ENCODE results near the gene TMEM222.
A peak's percentile ranks its signal among the peaks of the same experiment; 100 is the strongest.

The TMEM222 gene

DNA sequence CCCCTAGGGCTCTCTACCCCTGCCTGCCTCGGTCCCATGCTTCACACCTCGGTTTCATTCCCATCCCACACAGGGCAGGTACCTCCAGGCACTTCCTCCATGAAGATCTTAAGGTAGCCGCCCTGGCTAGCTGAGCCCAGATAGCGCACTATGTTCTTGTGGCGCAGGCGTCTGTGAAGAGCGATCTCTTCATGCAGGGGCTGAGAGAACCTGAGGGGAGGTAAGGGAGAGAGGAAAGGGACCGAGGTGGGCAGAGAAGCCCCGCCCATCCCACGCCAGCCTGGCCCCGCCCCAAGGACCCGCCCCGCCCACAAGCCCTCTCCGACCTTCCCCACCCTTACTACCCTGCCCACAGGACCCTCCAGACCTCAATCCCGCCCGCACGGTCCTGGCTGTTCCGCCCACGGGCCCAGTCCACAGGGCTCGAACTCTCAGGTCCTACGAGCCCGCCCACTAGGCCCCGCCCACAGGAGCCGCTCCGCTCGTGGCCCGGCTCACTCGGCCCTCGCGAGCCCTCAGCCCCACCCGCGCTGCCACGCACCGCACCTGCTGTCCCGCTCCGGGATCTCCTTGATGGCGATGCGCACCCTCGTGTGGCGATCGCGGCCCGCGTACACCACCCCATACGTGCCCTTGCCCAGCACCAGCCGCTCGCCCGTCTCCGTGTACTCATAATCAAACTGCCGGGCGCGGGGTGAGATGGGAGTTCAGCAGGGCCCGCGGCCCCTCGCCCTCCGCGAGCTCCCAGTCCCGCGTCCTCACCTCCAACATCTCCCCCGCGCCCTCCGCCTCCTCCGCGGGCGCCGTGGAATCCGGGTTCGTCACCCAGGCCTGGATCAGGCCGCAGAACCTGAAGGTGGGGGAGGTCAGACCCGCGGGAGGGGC is 38.4 kb downstream of the TMEM222 start:
- no peak for DNase-seq

DNA sequence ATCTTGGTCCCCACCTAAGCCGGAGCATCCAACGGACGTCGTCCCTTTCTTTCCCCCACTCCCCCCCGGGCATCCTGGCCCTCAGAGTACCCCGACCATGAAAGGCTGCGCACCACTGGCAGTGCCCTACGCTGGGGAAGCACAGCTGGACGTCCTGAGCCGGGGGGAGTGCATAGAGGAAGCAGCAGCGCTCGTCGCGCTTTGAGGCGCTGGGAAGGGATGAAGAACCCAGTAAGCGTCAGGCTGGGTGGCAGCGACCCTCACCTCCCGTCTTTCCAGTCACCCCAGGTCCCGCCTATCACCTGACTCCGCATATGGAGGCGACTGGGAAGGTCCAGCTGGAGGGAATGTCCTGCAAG is 39.1 kb downstream of the TMEM222 start:
- no peak for DNase-seq

DNA sequence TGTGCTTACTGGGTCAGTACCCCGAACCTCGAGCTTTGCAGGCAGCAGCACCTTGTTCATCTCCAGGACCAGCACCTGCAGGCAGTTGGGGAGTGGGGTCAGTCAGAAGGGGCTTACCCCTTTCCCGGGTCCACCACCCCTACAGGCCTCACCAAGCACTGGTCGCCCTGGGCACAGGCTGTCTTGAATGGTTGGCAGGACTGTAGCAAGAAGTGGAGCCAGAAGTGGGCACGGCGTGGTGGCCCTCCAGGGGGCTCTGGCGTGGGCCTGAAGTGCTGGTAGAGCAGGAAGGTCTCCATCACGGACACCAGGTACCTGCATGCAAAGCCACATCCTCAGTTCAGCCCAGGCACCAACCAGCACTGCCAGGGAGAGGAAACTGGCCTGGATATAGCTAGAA is 39.6 kb downstream of the TMEM222 start:
- DNase-seq, result no peak

DNA sequence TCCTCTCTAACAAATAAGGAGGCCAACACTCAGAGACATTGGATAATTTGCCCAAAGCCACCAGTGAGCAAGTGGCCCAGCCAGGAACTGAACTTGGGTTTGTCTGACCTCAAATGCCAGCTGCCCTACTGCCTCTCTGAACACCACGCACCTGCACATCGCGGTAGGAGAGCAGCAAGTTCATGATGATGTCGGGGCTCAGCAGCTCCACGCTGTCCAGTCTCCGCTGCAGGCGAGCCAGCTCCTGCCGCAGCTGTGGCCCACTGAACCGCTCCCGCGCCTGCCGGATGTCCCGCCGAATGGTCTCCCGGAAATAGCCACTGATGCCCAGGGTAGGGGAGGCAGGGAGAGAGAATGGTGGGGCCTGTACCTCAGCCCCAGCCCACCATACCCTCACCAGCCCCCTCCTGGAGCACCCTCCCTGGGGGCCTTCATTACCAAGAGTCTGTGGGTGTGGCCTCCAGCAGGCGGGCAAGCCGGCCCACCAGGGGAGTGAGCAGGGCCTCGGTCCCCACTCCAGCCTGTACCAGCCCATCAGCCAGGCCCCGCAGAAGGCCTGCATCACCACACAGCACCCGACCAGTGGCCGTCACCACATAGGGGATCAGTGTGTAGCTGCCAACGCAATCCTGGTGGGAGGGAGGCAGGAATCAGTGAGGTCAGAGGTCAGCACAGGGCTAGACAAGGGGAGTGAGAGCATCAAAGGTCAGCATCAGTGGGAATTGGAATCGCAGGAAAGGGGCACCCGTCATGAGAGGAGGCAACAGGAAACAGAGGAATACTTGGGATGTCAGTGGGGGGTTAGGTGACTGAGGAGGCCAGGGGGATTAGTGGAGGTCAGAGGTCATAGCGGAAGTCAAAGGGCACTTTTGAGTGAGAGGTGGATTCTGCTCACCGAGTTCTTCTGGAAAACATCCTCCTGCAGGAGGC is 42.1 kb downstream of the TMEM222 start:
- no peak for DNase-seq

DNA sequence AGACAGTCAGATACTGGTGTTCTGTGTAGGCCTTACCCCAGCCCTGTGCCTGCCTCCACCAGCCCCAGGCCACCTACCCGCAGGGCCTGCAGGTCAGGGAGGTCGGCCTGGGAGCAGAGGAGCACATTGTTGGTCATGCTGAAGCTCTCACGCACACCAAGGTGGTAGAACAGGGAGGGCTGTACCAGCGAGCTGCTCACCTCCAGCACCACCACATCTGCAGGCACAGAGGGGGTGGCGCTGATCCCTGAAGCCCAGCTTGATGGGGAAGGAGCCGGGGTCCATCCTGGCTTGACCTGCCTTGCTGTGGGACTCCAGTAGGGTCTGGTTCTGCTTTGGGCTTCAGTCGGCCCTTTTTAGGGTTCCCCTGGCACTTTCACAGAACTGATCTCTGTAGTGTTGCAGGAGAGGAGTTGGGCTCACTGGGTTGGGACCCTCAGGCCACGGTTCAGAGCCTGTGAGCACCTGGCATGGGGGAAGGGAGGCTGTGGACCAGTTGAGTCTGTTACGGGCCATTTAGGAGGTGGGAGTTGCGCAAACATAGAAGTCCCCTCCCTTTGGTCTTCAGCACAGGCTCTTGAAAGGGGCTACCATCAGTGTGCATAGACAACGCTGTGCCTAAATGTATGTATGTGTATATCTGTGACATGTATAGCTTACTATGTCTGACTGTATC is 42.9 kb downstream of the TMEM222 start:
- DNase-seq, result no peak

DNA sequence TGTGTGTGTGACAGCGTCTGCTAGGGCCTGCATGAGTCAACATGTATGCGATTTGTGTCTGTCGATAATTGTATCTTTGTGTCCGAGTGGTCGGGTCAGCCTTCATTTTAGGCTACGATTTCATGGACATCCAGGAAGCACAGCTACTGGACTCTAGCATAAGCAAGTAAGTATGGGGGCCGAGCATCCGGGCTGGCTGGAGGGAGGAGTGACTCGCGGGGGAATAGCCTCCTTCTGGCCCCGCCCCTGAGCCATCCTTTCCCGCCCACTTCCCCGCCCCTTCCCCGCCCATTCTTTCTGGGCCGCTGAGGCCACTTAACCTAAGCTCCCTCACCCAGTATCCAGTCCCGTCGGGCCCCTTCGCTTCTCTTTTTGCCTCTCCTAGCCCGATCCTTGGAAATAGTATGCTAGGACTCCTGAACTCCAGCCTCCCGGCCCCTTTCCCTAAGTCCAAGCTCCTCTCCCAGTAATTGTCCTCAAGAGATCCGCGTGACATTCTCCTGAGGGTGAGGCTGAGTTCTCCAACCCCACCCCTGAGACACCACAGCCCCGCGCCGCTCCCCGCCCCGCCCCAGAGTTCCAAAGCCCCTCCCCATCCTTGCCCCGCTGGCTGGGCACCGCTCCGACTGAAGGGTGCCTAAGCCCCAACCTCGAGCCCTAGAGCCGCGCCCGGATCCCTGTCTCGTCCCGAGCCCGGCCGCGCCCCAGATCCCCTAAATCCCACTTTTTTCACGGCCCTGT is 43.6 kb downstream of the TMEM222 start:
- DNase-seq, result peak; percentile 66 to 69

DNA sequence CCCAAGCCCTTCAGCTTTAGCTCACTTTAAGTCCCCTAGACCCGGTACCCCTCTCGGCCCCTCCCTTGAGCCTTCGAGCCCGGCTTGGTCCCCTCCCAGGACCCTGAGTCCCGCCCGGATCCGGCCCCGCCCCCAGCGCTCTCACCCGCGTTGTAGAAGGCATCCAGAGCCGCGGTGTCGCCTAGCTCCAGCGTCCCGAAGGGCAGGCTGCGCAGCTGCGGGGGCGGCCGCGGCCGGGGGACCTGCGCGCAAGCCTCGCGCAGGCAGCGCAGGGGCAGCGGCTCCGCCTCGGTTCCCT is 44.1 kb downstream of the TMEM222 start:
- peak; percentile 60 to 65 for DNase-seq

DNA sequence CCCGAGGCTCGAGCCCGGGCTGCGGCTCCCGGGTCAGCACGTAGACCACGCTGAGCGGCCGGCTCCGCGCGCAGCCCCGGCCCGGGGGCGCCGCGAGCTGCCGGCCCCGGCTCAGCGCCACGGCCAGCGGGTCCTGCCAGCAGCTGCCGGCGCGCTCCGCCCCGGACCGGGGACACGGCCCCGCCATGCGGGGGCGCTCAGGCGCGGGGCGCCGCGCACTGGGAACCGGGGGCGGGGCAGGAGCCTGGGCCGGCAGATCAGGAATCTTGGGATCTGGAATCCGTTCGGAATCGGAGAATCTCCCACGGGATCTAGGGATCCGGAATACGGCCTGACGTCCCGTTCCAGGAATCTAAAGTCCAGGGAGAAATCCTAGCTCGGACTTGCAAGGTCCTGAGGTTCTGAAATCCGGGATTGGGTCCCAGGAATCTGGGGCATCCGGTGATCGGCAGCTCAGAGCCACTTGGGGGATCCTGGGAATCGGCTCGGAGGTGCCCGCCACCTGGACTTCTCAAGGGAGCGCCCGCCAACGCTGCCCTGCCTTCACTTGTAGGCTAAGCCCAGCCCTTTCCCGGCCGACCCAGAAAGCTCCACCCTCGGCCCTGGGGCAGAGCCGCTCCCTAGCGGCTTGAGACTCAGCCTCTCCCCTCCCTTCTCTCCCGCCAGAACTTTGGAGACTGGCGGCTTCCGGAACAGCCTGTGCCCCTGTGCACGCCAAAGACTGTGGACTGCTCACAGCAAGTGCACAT is 44.6 kb downstream of the TMEM222 start, which contains the start of gene MAP3K6:
Gene MAP3K6 (minus strand): TSS at position 551 of the 749 bp plus-strand sequence. CDS start 364 bp downstream, at position 187.
- peak; percentile 53 to 68 for DNase-seq

DNA sequence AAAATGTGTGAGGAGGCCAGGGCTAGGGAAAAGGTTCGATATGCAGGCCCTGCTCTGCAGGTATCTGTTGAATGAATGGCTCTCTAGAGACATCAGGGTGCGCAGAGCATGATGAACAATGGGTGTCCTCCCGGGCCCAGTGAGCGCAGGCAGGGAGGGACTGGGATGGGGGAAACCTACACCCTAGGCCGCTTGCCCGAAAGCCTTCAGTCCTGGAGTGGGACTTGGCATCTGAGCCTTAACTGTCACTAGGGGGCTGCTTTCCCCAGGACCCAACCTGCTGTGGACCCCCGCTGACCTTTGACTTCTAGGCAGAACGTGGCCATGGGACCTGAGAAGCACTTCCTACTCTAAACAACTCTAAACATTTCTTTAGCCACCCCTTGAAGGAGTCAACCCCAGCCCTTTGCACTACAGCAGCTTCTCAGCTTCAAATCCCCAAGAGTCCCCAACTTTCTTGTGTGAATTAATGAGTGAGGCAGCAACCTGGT is 45.2 kb downstream of the TMEM222 start:
- DNase-seq, result no peak

DNA sequence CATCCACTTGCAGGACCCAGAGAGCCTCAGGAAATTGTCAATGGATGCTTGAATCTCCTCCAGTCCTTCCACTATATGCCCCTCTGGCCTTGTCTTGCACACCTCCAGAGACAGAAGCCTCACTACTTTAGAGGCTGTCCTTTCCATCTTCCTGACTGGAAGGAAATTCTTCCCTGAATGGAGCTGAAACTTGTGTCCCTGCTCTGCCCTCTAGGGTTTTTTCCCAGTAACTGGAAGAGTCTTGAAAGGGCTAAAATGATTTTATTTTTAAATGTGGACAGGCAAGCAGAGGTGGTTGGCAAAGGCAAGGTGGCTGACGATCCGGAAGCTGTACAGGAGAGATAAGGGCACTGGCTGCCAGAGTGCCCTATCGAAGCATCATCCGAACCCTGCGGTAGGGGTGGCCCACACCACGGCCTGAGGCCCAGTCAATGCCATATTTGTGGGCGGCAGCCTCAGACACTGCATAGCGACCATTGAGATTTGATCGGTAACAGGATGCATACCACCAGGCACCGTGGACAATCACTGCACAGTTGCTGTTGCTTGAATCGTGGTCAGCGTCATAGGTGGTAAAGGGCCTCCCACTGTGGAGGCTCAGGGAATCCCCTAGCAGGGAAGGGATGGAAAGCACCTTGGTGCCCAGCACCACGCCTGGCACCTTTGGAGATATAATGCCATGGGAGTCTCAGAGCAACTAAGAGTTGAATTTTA is 47.1 kb downstream of the TMEM222 start:
- no peak for DNase-seq

DNA sequence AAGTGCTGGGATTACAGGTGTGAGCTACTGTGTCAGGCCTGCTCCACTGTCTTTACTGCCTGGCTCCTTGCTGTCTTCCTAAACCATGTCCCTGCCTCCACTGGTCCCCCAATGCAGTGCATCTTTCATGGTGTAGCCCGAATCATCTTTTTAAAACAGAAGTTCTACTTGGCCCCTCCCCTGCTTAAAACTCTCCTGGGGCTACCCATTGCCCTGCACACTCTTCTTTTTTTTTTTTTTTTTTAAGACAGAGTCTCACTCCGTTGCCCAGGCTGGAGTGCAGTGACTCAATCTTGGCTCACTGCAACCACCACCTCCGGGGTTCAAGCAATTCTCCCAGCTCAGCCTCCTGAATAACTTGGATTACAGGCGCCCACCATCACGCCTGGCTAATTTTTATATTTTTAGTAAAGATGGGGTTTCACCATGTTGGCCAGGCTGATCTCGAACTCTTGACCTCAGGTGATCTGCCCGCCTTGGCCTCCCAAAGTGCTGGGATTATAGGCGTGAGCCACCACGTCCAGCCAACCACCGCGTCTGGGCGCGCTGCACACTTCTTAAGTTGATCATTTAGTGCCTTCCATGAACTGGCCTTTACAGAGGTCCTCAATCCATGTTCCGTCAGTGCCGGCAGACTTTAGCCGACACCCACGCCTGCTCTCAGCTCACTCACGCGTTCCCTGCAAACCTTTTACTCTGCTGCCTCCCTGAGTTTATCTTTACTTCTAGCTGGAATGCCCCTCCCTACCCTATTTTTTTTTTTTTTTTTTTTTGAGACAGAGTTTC is 50.3 kb downstream of the TMEM222 start:
- no peak for DNase-seq

DNA sequence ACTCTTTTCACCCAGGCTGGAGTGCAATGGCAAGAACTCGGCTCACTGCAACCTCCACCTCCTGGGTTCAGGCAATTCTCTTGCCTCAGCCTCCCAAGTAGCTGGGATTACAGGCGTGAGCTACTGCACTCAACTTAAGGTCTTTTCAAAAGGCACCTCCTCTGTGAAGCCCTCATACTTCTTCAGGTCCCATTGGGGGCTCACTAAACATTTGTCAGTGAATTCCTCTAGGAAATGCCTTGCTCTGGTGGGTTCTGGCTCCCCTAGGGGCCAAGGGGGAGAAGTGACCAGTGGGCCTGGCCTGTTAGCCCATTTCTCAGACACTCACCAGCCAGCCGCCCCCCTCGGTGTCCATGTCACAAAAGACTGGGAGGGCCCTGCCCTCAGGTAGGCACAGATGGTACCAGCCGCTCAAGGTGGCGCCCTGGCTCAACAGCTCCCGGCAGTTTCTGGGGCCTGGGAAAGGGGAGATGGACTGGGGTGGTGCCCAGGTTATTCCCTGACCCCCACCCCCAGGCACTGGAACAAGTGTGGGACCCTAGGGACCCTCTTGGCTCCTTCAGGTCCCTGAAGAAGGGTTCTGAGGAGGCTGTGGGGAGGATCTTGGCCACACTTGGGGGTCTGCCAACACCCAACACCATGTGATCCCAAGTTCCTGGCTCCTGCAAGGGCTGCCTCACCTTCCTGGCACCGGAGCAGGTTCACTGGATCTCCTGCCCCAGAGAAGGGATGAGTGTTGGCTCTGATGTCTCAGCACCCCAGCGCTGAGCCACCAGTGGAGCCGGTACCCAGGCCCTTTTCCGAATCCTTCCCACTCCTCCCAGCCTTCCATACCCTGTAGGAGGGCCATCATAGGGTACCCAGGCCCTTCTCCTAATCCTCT is 51.1 kb downstream of the TMEM222 start:
- DNase-seq, result no peak

DNA sequence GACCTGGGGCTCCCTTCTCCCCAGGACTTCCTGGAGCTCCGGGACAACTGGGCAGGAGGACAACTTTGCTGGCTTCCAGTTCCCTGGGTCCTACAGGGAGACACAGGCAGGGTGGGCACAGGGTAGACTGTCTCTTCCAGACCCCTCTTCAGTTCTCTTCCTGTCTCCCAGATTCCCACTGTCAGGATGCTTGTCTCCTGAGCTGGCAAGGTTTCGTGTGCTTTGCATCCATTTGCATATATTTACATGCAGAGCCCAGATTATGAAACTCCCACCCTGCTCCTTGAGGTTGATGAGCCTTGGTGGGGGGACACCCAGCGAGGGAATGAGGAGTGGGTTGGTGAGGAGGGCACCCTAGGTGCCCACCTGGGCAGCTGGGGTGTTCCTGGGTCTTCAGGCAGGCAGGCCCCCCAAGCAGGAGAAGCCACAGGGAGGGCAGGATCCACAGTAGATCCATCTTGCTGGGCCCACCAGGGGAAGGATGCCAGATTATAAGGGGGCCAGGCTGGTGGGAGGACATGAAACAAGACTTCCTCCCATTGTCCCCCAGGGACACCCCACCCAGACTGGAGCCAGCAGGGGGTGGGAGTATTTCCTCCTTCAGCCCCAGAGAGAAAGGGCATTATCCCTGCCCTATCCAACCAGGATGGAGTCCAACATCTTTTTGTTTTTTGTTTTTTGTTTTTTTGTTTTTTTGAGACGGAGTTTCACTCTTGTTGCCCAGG is 52.6 kb downstream of the TMEM222 start, which contains the start of gene FCN3:
Gene FCN3 (minus strand): TSS at position 463 of the 725 bp plus-strand sequence. CDS start 6 bp downstream, at position 457.
- no peak for DNase-seq

DNA sequence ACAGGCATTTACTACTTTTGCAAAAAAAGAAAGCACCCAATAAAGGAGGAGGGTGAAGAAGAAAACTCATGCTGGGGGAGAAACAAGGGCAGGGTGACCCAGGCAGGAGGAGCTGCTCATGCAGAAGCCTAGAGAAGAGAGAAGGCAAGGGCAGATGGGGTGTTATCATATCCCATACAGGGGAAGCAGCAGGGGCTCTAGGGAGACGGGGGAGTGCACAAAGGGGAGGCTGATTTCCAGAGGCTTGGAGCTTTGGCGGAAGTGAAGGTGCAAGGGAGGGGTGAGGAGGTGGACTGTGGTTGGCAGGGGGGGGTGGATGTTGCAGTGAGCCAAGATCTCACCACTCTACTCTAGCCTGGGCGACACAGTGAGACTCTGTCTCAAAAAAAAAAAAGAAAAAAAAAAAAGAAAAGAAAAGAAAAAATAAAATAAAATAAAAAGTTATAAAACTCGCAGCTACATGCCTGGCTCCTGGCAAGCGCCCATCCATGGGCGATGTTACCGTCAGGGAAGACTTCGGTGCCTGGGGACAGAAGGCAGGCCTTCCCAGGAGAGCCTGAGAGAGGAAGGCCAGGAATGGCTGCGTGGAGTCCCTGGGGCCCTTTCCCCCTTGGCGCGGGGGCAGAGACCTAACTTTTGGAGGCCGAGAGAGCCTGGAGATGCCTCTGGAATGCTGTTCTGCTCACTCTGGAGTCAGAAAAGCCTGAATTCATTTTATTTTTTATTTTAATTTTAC is 56.0 kb downstream of the TMEM222 start:
- no peak for DNase-seq

DNA sequence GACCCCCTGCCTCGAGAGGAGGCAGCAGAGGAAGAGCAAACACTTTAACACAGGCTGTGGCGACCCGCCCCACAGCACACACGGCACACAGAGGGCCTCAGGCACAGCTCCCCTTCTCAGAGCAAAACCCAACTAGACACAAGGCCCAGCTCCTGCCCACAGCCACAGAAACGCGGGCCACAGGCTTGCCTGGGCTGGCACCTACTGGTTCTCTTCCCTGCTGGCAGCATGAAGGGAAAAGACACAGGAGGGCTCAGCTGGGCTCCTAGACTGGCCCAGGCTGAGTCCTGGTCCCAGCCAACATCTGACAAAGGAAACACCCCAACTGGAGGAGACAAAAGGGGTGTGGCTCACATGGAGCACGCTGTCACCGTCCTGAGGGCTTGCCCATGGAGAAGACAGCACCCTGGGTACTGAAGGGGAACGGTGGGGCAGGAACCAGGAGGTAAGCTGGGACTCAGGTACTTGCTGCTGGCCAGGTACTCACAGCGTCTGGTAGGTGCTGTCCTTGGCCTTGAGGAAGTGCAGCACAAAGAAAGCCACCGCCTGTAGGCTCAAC is 57.7 kb downstream of the TMEM222 start:
- no peak for DNase-seq

DNA sequence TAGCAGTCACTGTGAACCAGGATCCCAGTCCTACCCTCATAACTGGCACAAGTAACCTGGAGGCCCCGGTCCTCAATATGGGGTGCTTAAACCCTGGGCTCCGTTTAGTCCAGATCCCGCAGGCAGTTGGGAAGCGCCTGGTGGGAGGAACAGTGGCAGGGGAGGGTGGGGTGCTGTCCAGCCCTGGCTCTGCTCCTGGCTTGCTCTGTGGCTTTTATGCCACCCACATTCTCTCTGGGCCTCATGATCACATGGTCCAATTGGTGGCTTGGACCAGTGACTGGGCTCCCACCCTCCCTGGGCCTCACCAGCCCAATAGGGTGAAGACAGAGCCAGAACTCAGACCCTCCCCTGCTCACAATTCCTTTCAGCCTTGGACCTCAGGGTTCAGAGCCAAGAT is 58.3 kb downstream of the TMEM222 start:
- DNase-seq, result no peak

Measured in NCI-H1930 (cell line).